ENCODE results near the gene METAP2.

The METAP2 gene

DNA sequence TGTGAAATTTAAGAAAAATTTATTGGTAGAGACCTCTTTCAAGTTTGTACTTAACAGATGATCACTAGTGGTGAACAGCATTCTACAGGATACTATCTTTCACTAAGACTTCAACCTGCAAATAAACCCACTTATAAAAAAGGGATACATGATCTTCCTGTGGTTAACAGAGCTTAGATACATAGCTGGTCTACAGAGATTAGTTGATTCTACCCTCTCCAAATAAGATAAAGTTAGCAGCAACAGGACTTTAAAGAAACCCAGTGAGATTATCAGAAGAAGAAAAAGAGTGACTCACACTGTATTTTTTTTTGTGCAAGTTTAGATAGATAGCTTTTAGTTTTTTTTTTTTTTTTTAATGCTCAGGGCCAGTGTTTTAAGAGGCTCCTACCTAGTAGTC is 42.8 kb downstream of the METAP2 start:
- DNase-seq = no peak

DNA sequence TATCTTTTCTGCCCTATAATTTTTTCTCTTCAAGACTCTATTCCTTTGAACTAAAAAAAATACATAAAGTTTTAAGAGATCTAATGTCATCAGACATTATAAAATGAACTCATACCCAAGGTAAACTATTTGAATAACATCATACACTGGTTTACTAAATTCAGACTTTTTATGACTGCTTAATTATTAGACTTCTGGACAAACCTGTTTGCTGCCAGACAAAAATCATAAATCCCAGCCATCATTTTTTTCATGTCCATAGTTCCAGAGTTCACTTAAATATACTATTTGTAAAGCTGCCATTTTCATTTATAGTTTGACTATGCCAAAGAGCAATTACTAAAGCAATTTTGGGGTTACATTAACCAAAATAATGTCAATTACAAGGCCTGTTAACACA is 43.3 kb downstream of the METAP2 start:
- DNase-seq = no peak

DNA sequence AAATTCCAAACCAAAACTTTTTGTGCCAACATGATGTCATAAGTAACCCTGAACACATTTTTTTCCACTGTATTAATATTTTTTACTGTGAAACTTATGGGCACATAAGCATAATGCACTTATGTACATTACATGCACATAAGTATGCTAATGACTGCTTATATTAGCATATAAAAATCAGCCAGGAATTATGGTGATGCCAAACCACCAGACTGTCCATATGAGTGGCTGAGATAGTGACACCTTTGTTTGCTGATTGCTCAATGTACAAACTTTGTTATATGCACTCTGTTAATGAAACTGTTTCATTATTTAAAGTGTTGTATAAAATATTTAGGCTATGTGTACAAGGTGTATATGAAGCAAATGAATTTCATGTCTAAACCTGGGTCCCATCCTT is 45.0 kb downstream of the METAP2 start:
- no peak for DNase-seq

DNA sequence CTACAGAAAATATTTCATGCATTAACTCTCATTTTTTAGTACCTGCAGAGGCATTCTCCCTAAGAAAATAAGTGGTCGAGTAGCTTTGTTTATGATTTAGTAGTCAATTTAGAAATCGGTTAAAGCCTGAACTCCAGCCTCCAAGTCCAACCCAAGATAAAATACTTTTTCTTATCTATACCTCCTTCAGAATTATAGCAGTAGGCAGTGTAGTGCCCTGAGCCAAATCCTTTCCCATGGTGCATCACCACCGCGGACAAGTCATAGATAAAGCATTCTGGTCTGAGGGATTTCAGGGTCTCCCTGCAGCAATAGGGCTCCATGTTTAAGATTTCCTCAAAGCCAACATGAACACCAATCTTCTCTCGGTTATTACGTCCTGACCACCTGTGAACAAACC is 46.9 kb downstream of the METAP2 start:
- no peak for DNase-seq

DNA sequence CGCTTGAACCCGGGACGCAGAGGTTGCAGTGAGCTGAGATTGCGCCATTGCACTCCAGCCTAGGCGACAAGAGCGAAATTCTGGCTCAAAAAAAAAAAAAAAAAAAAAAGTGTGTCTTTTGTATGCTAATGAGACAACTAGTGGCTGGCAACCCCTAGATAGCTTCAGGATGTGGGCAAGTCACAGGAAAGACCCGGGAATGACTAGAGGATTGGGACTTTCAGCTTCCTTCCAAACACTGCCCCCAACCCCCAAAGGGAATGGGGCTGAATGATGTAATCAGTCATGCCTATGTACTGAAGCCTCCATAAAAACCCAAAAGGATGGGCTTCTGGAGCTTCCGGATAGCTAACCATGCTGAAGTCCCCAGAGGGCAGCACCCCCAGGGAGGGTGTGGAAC is 48.7 kb downstream of the METAP2 start:
- no peak for DNase-seq

DNA sequence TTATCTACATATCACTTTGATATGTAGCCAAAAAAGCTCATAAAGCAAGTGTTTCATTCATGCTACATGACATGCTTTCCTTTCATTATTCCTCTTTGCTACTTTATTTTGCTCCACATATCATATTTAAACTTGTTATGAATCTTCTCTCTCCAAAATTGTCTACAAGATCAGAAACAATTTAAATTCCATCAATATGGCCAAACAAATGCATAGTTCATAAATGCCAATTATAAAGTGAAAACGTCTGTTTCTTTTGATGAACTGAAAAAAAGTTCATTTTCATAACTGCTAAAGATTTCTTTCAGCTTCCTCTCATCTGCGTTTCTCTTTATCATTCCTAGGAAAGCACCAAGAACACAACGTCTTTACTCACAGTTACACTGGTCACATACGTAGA is 54.5 kb downstream of the METAP2 start:
- no peak for DNase-seq

DNA sequence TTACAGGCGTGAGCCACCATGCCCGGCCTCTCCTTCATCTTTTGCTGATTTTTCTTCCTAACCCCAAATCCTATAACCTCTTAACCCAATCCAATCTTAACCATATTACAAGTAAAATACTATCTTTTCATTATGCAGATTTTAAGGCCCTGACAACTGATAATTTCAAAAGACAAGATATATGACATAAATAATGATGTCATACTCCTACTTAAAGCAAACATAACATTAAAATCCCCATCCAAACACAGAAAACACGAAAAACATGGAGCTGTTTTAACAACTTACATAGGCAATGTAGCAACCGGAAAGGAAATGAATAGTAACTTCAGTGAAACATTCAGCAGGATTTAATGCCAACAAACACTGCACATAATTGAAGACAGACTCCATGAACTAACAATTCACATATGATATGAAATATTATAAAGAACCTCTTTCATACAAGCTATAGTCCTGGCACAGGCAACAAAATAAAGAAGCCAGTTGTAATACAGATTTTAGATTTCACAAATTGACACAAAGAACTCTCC is 55.8 kb downstream of the METAP2 start:
- no peak for DNase-seq

DNA sequence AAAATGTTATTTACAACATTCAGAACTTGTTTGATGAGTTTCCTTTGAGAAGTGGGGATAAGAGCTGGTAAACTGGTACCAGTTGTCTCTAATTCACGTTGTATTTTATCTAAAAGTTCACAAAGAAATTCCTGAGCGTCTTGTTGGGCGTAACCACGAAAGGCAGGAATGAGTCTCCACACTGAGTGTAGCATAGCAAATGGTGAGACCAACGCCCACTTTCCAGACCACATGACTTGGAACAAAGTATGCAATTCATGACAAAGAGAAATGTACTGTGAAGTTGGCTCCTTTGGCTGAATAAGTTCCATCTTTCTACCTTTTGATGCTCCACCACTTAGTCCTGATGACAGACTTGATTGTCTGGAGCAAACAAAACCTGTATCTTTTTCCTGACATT is 58.9 kb downstream of the METAP2 start:
- DNase-seq = peak; percentile 10

DNA sequence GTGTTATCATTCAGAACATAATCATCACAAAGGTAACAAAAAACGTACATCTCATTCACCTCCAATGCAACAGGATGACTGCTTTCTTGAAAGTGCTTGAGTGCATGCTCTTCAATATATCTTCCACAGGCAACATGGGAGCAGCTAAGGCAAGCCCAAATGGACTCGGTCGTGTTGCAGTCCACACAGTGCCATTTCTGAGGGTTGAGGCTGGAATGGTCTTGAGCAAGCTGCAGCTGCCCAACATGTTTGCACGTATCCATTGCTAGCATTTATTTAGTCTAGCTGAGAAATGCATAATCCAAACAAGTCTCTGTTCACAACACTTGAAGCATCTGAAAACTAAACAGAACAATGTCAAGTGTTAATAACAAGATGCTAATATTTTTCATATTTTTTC is 60.0 kb downstream of the METAP2 start:
- DNase-seq = no peak

DNA sequence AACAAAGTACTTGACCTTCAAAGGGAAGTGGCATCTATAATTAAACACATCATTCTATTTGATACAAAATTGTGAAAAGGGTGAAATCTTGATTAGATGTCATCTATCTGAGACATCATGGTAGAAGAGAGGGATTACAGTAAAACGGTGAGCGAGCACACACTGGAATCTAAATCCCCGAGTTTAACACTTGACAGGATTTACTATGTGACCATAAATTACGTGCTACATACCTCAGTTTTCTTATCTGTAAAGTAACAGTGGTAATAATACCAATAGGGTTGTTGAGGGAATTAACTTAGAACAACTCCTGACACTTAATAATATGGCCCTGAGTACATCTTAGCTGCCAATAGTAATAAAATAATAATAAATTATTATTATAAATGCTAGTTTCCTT is 64.1 kb downstream of the METAP2 start:
- no peak for DNase-seq

DNA sequence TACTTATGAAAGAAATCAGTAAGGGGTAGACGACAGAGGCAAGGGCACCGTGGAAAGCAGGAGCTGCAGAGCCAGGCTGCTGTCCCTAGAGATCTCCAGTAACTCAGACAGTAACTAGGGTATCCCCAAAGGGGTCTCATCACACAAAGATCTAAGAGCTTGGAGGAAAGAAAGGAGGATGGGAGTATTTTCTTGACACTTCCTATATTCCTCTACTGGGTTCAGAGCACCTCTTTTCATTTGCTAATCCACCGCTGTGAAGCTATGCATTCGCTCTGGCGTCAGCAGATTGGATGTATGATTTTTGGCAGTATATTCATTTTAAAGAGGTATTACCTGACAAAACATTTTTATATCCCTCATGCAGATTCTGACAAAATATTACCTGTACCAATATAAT is 64.7 kb downstream of the METAP2 start:
- DNase-seq = no peak

DNA sequence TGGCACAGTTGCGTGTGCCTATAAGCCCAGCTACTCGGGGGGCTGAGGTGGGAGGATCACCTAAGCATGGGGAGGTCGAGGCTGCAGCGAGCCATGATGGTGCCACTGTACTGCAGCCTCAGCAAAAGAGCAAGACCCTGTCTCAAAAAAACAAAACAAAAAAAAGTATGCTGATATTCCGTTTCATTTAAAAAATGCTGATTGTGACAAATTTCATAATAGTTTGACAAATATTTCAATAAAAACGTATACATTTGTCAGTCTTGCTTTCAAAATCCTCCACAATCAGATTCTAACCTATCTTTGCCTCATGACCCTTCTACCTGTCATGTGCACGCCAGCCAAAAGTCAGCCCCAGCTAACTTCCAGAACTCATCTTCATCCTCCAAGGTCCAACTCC is 67.5 kb downstream of the METAP2 start:
- DNase-seq = no peak

DNA sequence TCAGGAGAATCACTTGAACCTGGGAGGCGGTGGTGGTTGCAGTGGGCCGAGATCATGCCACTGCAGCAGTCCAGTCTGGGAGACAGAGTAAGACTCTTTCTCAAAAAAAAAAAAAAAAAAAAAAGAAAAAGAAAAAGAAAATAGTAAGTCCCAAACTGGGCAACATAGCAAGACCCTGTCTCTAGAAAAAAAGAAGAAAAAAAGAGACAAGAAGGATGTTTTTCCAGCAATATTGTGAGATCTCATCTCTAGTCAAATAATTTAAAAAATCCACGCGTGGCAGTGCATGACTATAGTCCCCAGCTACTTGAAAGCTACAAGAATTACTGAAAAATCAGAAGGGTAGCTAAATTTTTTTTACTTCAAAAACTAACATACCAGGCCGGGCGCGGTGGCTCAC is 69.4 kb downstream of the METAP2 start:
- no peak for DNase-seq

DNA sequence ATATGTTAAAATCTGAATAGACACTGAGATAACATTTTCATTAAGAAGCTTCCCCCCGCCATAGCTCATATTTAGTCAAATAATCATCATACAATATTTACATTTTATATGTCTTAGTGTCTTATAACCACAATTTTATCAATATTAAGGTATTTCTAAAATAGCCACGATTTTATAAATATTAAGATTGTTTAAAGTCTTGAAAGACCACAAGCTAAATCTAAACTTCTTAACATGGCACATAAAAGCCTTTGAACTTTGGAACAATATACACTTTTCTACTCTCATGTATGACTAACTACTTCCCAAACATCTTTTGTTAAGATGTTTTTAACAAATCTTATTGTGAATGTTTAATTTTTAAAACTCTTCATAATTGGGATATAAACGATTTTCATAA is 70.8 kb downstream of the METAP2 start:
- DNase-seq = no peak

DNA sequence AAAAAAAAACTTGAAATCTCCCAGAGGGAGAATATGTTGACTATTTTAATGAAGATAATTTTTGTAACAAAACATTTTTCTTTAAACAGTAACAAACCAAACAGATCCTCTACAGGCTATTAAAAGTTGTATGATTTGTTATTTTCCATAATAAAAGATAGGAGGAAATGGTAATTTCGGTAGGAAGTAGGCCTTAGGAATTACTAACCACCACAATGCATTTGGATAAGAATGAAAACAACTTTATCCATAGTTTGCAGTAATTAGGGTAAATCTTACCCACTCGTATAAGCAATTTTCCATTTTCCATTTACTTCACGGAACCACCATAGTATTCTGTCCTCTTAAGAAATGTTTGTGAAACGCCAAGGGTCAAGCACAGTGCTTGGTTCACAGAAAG is 71.4 kb downstream of the METAP2 start:
- no peak for DNase-seq

DNA sequence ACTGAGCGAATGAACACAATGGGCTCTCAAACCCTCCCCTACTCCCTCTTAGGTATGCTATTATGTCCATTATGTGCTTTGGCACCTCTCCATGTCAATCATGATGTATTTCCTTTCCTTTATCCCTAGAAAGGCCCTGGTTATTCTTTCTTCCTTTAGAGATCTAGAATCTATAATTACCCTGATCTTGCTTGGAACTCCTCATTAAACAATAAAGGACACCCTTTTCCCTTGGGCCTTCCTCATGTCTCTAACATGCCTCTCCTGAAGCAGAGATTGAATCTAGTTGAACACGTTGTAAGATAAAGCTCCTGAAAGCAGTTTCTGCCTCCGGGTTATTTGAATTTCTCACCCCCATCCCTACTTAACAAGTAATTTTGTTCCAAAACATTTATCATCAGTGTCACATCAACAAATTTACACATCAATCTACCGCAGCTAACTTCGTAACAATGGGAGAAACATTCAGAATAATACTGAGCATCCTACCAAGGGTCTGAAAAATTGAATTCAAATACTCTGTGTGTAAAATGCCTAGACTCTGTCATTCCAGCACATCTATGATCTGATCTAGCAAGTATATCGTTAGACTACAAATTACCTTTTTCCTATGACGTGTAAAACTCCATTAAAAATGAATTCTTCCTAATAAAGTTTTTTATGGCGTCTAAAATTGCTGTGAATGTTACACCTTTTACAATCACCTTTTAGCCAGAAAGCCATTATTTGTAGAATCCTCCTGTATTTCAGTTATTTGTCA is 72.0 kb downstream of the METAP2 start:
- no peak for DNase-seq

DNA sequence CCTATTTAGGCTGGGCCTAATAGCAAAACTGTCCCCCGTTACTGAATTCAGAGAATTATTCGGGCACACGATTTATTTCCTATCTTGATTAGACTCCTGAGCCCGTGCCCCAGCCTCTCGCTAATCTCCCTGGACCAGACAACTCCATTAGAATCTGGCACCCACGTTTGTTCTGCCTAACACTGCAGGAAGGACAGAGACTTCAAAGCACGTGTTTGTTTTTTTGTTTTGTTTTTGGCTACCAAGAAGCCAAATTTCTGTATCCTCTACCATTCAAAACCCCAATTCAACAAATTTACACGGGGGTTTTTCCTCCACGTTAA is 72.5 kb downstream of the METAP2 start:
- no peak for DNase-seq

DNA sequence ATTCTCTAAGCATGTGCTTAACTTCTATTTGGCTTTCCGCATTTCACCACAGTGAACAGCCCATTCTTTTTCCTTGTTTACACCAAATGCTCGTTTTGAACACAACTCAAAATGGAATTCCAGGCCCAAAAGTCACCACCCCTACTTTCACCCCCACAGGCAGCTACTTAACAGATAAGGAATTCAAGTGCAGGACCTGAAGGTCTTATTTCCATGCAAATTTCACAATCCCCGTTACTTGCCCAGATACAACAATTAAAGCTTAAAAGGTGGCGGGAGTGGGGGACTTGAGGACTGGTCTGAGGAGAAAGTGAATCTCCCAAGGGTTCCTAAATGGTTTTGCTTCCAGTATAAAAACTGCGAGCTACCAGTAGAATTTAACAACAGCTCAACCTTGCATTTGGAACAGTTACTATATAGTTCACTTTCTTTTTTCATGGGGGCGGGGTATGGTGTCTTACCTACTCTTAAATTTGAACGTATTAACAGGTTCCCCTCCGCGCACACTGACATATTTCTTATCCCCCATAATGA is 73.6 kb downstream of the METAP2 start:
- DNase-seq = no peak

DNA sequence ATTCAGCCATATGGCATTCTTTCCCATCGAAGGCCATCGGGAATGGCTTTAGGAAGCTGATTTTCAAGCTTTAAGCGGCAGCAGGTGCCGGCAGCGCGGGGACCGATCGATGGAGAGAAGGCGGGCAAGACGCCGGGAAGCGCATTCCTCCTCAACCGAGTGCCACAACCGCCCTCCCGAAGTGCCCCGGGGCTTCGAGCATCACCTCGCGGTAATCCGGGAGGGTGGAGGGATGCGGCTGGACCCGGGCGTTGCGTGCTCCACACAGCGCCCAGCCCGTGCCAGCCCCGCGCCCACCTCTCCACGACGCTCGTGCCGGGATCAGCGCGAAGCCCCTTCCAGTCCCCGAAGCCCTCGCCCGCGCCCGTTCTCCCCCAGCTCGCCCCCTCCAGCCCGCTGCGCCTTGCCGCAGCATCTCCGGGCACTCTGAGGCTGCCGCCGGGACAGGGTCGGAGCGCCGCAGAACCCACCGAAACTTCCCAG is 74.1 kb downstream of the METAP2 start:
- no peak for DNase-seq

DNA sequence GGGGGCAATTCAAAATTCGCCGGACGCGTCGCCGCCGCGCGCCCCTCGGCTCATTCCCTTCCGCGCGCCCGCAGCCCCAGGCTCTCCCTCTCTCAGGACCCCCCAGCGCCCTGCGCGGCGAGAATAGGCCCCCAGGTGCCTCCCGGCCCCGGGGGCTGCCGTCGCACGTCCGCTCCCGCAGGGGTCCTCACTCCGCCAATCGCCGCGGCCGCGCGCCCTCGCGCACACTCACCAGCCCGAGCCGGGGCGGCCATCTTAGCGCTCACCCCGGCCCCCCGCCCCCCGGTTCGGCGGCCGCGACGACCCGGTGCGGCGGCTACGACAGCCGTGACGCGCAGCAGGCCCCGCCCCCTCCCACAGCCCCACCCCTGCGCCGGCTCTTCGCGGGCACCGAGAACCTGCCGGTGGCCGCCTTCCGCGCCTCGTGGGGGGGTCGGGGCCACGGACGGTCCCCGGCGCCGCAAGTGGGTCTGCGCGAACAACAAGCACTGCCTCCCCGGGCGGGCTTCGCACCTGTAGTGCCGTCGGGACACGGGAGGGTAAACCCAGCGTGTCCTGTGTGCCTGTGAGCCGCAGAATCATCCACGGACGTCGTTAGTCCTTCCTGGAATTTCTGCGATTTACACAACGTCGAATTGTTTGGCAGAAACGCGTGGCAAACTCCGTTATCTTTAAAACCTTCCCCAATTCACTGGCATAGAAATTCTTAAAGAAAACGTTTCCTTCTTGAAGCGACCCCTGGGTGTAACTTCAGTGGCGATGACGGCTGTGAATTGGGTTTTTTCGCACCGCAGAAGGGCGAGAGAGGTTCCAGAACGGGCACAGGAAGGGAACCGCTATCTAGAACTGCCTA is 74.8 kb downstream of the METAP2 start:
- no peak for DNase-seq

DNA sequence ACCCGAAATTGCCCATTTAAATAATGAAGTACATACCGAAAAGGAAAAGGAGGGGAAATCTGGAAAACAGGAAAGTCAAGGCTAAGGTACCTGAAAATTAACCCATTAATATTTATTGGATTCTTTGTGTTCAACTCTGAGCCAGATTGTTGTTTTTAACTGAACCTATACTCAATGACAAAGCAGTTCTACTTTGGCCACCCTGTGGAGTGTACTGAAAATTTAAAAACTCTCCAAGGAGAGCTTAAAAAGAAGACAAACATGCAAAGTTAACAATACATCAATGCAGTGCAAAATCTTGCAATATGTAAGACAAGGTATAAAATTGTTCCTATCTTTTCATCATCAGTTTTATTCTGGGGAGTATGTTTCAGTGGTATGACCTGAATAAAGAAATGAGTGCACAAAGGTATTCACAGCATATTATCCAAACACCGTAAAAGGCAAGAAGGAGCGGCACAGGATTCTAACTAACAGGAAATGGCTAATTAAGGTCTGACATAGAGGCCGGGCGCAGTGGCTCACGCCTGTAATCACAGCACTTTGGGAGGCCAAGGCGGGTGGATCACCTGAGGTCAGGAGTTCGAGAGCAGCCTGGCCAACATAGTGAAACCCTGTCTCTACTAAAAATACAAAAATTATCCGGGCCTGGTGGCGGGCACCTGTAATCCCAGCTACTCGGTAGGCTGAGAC is 75.6 kb downstream of the METAP2 start:
- no peak for DNase-seq

DNA sequence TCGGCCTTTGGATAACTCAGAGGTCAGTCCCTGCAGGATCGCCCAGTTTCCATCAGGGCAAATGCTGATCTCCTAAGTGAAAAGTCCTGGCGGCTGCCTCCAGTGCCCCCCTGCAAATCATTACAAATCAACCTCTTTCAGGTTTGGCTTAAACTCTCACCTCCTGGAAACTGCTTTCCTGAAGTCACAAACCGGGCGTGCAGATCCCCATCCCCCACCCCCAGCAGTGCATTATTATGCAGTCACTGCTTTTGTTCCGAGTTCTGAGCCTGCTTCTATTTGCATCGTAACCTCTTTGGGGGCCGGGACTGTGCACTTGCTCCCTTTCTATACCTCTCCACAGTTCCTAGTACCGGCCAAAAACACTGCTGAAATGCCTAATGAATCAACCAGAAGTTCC is 77.4 kb downstream of the METAP2 start, which contains the start of gene USP44:
Gene USP44 (minus strand): TSS at position 172 of the 400 bp plus-strand sequence. CDS start 17,220 bp downstream, outside the sequence.
- DNase-seq = no peak

DNA sequence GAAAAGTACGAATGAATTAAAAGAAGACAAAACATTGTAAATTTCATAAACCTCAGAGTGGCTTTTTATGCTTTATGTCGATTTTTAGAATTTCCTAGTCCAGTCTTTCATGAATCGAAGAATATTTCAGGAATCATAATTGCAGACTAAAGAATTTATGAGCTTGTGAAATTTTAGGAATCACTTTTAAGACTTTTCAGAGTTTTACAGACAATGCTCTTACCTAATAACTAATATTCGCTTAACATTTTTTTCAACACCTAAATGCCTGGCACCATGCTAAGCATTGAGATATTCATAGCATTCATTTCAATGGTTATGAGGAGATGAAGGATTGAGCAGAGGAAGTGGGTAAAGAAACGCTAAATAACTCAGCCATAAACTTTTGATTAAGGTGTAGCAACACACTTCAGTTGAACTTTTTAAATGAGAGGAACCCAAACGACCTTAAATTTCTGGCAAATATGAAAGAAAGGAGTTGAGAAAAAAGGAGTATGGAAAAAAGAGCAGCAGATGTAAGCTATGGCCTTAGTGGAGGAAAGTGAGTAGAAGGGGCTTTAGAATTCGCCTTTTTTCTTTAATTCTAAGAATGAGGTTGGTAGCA is 78.1 kb downstream of the METAP2 start:
- no peak for DNase-seq

Data from amniotic stem cell (primary cell).